GM21360 (cell line): Measurements from ENCODE around the gene JAKMIP2.
"Not testable (repeated sequence)": the region's sequence is repeated elsewhere in the genome, so short reads cannot be mapped to it uniquely, and the experiment has no call there.

Experiments used
- ATAC-seq: cut with Tn5 transposase; IDR thresholded peaks from one replicate; pipeline ENCODE4 v1.9.1; 2021; ENCODE audit warnings: mild to moderate bottlenecking, moderate library complexity; ENCODE audit not compliant: unreplicated experiment

The JAKMIP2 gene

GRCh38 chr5:147666419-147666818 is 116.1 kb downstream of the JAKMIP2 start:
- no peak for ATAC-seq

GRCh38 chr5:147661541-147661940 is 121.0 kb downstream of the JAKMIP2 start:
- no peak for ATAC-seq

GRCh38 chr5:147659166-147659929 is 123.2 kb downstream of the JAKMIP2 start:
- no peak for ATAC-seq

- no peak for ATAC-seq
These were observed 124.1 kb downstream of the JAKMIP2 start for GRCh38 chr5:147658293-147658932.

- no peak for ATAC-seq
These were observed 133.9 kb downstream of the JAKMIP2 start for GRCh38 chr5:147648597-147648996.

GRCh38 chr5:147645197-147645596 is 137.3 kb downstream of the JAKMIP2 start:
- ATAC-seq = no peak

GRCh38 chr5:147644460-147644859 is 138.1 kb downstream of the JAKMIP2 start:
- no peak for ATAC-seq

- ATAC-seq = no peak
These were observed 139.4 kb downstream of the JAKMIP2 start for GRCh38 chr5:147643142-147643541.

- ATAC-seq = no peak
These were observed 139.9 kb downstream of the JAKMIP2 start for GRCh38 chr5:147642666-147643065.

GRCh38 chr5:147639321-147639720 is 143.2 kb downstream of the JAKMIP2 start:
- no peak for ATAC-seq

GRCh38 chr5:147636729-147636984 is 145.9 kb downstream of the JAKMIP2 start:
- ATAC-seq = no peak

- no peak for ATAC-seq
These were observed 146.4 kb downstream of the JAKMIP2 start for GRCh38 chr5:147635882-147636728.

- not testable (repeated sequence) for ATAC-seq
These were observed 147.1 kb downstream of the JAKMIP2 start for GRCh38 chr5:147635439-147635838.

- no peak for ATAC-seq
These were observed 149.4 kb downstream of the JAKMIP2 start for GRCh38 chr5:147633173-147633572.

- ATAC-seq = no peak
These were observed 151.0 kb downstream of the JAKMIP2 start for GRCh38 chr5:147631428-147632003.

GRCh38 chr5:147629196-147629595 is 153.3 kb downstream of the JAKMIP2 start:
- ATAC-seq = no peak

- ATAC-seq = peak; percentile 97
These were observed 154.3 kb downstream of the JAKMIP2 start for GRCh38 chr5:147628058-147628895.

- ATAC-seq = no peak
These were observed 156.1 kb downstream of the JAKMIP2 start for GRCh38 chr5:147626464-147626863.

- no peak for ATAC-seq
These were observed 161.5 kb downstream of the JAKMIP2 start for GRCh38 chr5:147621016-147621415.

- no peak for ATAC-seq
These were observed 163.1 kb downstream of the JAKMIP2 start for GRCh38 chr5:147619281-147619878.
